ENCODE results near the gene OR52E5. TPM values are rescaled to one million over a fixed set of nuclear protein-coding genes. Genes with fewer than 3 reads are reported as not detected.

OR52E5 gene
- total RNA-seq = not detected

DNA sequence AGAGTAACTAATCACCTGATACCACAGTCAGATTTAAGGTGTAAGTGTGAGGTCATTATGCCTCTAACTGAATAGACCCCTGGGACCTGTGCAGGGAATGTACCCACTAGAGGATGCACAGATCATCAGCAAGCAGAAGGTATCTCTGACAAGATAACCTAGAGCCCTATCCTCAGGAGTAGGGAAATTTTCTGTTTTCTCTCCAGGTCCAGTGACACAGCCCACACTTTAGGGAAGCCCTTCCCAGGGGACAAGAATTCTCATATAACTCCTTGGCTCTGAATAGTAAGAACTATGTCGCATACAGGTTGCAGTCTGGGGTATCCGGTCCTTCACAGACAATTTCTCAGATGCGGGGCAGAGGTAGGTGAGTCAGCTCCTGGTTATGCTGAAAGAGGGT, at the start of gene OR52E5:
Gene OR52E5 (plus strand): TSS at position 301 of the 400 bp plus-strand sequence. CDS start 7,569 bp downstream, outside the sequence.
- Histone ChIP-seq H3K36me3 (no peaks in the 10 kb centered on the region), H3K4me1 (no peaks in the 10 kb centered on the region), H3K27ac (no peak within 1 kb of the TSS), H3K9me3 (no peaks in the 10 kb centered on the region), H3K27me3 (no peaks in the 10 kb centered on the region), H3K4me3 (replicated peaks in 1 of 3) (no peak within 1 kb of the TSS)
- DNase-seq = no peak
- WGBS, 2 donors = 82 to 89% methylated on average over 3 of the region's 3 CpGs
- intact Hi-C loops (cut with DNase I) = no loop called here
- TF ChIP-seq, protein P1, sequence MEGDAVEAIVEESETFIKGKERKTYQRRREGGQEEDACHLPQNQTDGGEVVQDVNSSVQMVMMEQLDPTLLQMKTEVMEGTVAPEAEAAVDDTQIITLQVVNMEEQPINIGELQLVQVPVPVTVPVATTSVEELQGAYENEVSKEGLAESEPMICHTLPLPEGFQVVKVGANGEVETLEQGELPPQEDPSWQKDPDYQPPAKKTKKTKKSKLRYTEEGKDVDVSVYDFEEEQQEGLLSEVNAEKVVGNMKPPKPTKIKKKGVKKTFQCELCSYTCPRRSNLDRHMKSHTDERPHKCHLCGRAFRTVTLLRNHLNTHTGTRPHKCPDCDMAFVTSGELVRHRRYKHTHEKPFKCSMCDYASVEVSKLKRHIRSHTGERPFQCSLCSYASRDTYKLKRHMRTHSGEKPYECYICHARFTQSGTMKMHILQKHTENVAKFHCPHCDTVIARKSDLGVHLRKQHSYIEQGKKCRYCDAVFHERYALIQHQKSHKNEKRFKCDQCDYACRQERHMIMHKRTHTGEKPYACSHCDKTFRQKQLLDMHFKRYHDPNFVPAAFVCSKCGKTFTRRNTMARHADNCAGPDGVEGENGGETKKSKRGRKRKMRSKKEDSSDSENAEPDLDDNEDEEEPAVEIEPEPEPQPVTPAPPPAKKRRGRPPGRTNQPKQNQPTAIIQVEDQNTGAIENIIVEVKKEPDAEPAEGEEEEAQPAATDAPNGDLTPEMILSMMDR (IDR thresholded peaks at IDR 0.05) = no peak
- no peak for TF ChIP-seq POLR2A (IDR thresholded peaks at IDR 0.05)

DNA sequence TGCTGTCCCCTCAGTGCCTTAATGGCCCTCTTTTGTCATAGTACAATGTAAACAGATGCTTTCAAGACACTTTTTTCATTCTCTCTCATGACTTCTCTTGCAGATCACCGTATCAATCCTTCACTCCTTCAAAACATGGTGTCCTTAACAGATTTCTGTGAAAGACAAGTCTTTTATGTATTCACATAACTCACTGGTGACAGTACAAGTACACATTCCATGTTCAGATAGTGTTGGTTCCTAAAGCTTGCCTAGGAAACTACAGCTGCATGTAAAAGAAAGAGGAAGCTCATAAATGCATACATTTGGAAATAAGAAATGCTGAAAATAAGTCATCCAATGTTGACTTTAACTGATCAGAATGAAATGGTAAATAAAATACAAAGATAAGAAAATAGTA, 46.3 kb upstream of the OR52E5 start:
- H3K36me3 ChIP-seq = no peaks in the 10 kb centered on the region
- no peak for DNase-seq
- H3K27ac ChIP-seq = no peak overlapping the region
- no peak overlapping the region for H3K4me3 ChIP-seq (replicated peaks in 1 of 3)
- intact Hi-C loops (cut with DNase I) = no loop called here
- WGBS, 2 donors = 58 to 60% methylated on average over 1 of the region's 1 CpG
- no peaks in the 10 kb centered on the region for H3K9me3 ChIP-seq
- TF ChIP-seq, protein P1 (IDR thresholded peaks at IDR 0.05) = no peak
- no peak for TF ChIP-seq POLR2A (IDR thresholded peaks at IDR 0.05)
- H3K4me1 ChIP-seq = no peaks in the 10 kb centered on the region
- no peaks in the 10 kb centered on the region for H3K27me3 ChIP-seq

DNA sequence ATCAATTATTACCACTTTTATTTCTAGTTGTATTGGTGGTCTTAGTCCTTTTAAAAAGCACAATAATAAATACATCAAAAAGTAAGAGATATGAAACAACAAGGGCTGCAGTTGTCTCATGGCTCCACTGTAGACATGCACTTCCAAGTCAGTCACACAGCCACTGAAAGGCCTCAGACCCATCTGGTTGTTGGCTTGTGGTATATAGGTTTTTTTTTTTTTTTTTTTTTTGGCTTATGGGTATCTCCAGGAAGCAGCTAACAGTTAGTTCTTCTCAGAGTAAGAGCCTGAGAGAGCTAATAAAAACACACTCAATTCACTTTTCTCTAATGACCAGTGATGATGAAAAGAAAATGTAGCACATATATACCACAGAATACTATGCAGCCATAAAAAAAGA, 45.3 kb upstream of the OR52E5 start:
- no peak overlapping the region for H3K27ac ChIP-seq

DNA sequence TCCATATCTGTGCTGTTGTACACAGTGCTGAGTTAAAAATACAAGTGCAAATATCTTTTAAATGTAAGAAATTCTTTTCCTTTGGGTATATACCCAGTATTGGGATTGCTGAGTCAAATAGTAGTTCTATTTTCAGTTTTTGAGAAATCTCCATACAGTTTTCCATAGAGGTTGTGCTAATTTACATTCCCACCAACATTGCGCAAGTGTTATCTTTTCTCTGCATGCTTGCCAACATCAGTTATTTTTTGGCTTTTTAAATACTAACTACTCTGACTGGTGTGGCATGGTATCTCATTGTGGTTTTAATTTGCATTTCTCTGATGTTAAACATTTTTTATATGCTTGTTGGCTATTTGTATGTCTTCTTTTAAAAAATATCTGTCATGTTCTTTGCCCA, 42.0 kb upstream of the OR52E5 start:
- Histone ChIP-seq H3K9me3 (no peaks in the 10 kb centered on the region), H3K27me3 (no peaks in the 10 kb centered on the region), H3K36me3 (no peaks in the 10 kb centered on the region), H3K4me3 (replicated peaks in 1 of 3) (no peak overlapping the region), H3K4me1 (no peaks in the 10 kb centered on the region), H3K27ac (no peak overlapping the region)
- intact Hi-C loops (cut with DNase I) = no loop called here
- DNase-seq = no peak
- WGBS, 2 donors = 89 to 98% methylated on average over 1 of the region's 1 CpG
- TF ChIP-seq, protein P1 (IDR thresholded peaks at IDR 0.05) = no peak
- TF ChIP-seq POLR2A (IDR thresholded peaks at IDR 0.05) = no peak

More for the DNA sequence above, 45.3 kb upstream of the OR52E5 start:
- DNase-seq = no peak
- intact Hi-C loops (cut with DNase I) = no loop called here
- no peak for TF ChIP-seq POLR2A (IDR thresholded peaks at IDR 0.05)
- TF ChIP-seq, protein P1 (IDR thresholded peaks at IDR 0.05) = no peak
- no peaks in the 10 kb centered on the region for H3K4me1 ChIP-seq
- no peaks in the 10 kb centered on the region for H3K36me3 ChIP-seq
- H3K9me3 ChIP-seq = no peaks in the 10 kb centered on the region
- H3K27me3 ChIP-seq = no peaks in the 10 kb centered on the region
- H3K4me3 ChIP-seq (replicated peaks in 1 of 3) = no peak overlapping the region

DNA sequence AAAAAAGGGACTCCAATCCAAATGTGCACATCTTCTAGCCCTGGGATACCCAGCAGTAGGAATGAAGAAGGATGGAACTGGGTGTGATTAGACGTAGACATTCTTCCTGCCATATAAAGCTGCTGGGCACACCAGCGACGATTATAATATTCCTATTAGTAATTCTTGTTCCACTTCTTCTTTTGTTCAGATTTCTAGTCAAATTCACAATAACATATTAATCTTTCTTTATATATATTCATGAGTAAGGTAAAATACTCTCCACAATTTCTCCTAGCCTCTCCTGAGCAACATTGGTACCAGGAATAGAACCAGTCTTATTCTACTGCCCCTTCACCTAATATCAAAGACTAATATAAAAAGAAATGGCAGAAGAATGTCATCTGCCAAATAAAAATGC, 35.4 kb upstream of the OR52E5 start, which contains the start of gene OR52E8:
Gene OR52E8 (minus strand): TSS at position 101 of the 400 bp plus-strand sequence. CDS start 0 bp downstream, at position 101.
- intact Hi-C loops (cut with DNase I) = no loop called here
- Histone ChIP-seq H3K27me3 (no peaks in the 10 kb centered on the region), H3K36me3 (no peaks in the 10 kb centered on the region), H3K9me3 (no peaks in the 10 kb centered on the region), H3K27ac (no peak within 1 kb of the TSS), H3K4me3 (replicated peaks in 1 of 3) (no peak within 1 kb of the TSS), H3K4me1 (no peaks in the 10 kb centered on the region)
- DNase-seq = no peak
- TF ChIP-seq, protein P1 (IDR thresholded peaks at IDR 0.05) = no peak
- no peak for TF ChIP-seq POLR2A (IDR thresholded peaks at IDR 0.05)
- WGBS, 2 donors = 94 to 97% methylated on average over 3 of the region's 3 CpGs
